Endothelial cell of umbilical vein (primary cell): ENCODE data around the gene ATP2C2. TPM values are rescaled to one million over a fixed set of nuclear protein-coding genes. Genes with fewer than 3 reads are reported as not detected.
"Not testable (repeated sequence)": the region's sequence is repeated elsewhere in the genome, so short reads cannot be mapped to it uniquely, and the experiment has no call there.

Source experiments
- BruUV-seq: library from RNA; stranded (reverse); fragments of 400-500 nt; replicated peaks from 2 replicates; lab custom pipeline; 2021; lab: Mats Ljungman, UMichigan
- CTCF ChIA-PET: fragments of 300-600, 350-600 bp; sonication (Branson Sonifier 250); formaldehyde crosslinking; loops from one replicate; lab custom pipeline; 2021; ENCODE audit warnings: antibody characterized with exemption, inconsistent platforms; lab: Charles Lee
- POLR2A ChIA-PET: fragments of 300-600, 350-600 bp; sonication (Branson Sonifier 250); formaldehyde crosslinking; loops from one replicate; lab custom pipeline; 2021; ENCODE audit warnings: antibody characterized with exemption, inconsistent platforms; lab: Charles Lee
- DNase-seq: peaks from one replicate; pipeline ENCODE4 v3.0.0-alpha.2; 2011; ENCODE audit warnings: low read depth, low spot score
- FAIRE-seq: peaks from 2 replicates; lab custom pipeline; 2011; peaks lifted over from hg19 to GRCh38; lab: Jason Lieb, UNC
- H2AFZ ChIP-seq: 2 replicates; pipeline ENCODE4 v1.6.0; 2012; ENCODE audit warnings: low read depth, low read length, control low read depth, inconsistent platforms
- H3K27ac ChIP-seq: 2 replicates; pipeline ENCODE4 v1.5.1; 2011; ENCODE audit warnings: low read depth, mild to moderate bottlenecking, control low read depth, low read length, moderate library complexity; ENCODE audit not compliant: insufficient read depth
- H3K27me3 ChIP-seq, 2 experiments: 2 replicates each; pipeline versions ENCODE4 v1.6.0 to v1.6.1; 2011; ENCODE audit warnings: low read length in 2 of 2, mixed read lengths in 1 of 2; ENCODE audit not compliant: control insufficient read depth in 2 of 2, insufficient read depth in 2 of 2
- H3K36me3 ChIP-seq, 2 experiments: 2 replicates in 1 of 2; 3 replicates in 1 of 2; pipeline ENCODE4 v1.5.1; 2011; ENCODE audit warnings: low read length in 2 of 2, mild to moderate bottlenecking in 1 of 2, moderate library complexity in 1 of 2; ENCODE audit not compliant: control insufficient read depth in 2 of 2, insufficient read depth in 2 of 2; ENCODE audit errors: extremely low read depth in 1 of 2
- H3K4me1 ChIP-seq: 3 replicates; pipeline ENCODE4 v1.5.1; 2011; ENCODE audit warnings: mild to moderate bottlenecking, low read length; ENCODE audit not compliant: control insufficient read depth, insufficient read depth; ENCODE audit errors: extremely low read depth
- H3K4me2 ChIP-seq: 2 replicates; pipeline ENCODE4 v1.6.1; 2011; ENCODE audit warnings: low read length, control low read depth, mixed read lengths; ENCODE audit not compliant: insufficient read depth
- H3K4me3 ChIP-seq, 3 experiments: fragments of 200-600 bp in 1 of 3; sonication (generic), shearing (Covaris generic) in 1 of 3; replicated peaks in 1 of 3; 2 replicates each; pipeline ENCODE4 v1.5.1; 2011 to 2016; ENCODE audit warnings: control low read depth in 3 of 3, low read length in 3 of 3, mild to moderate bottlenecking in 2 of 3, inconsistent platforms in 1 of 3, low read depth in 1 of 3, moderate library complexity in 1 of 3; ENCODE audit not compliant: insufficient read depth in 1 of 3
- H3K79me2 ChIP-seq: 2 replicates; pipeline ENCODE4 v1.6.0; 2012; ENCODE audit warnings: low read length, inconsistent platforms; ENCODE audit not compliant: control insufficient read depth, insufficient read depth
- H3K9ac ChIP-seq: replicated peaks from 2 replicates; pipeline ENCODE3; 2011; ENCODE audit warnings: low read length, control low read depth; ENCODE audit not compliant: insufficient read depth; ENCODE audit errors: extremely low read depth
- H3K9me1 ChIP-seq: replicated peaks from 3 replicates; pipeline ENCODE4 v1.6.0; 2011; ENCODE audit warnings: mild to moderate bottlenecking, low read length; ENCODE audit not compliant: control insufficient read depth, insufficient read depth; ENCODE audit errors: extremely low read depth
- H3K9me3 ChIP-seq: replicated peaks from 2 replicates; pipeline ENCODE4 v1.5.1; 2012; ENCODE audit warnings: low read length, inconsistent platforms; ENCODE audit not compliant: control insufficient read depth, insufficient read depth
- H4K20me1 ChIP-seq: replicated peaks from 2 replicates; pipeline ENCODE3; 2011; ENCODE audit warnings: mild to moderate bottlenecking, low read length; ENCODE audit not compliant: control insufficient read depth, insufficient read depth; ENCODE audit errors: extremely low read depth
- CTCF ChIP-seq, 2 donors: IDR thresholded peaks; 1 replicate in 1 of 2; 2 replicates in 1 of 2; pipeline ENCODE4 v1.5.1; 2011; ENCODE audit warnings: low read length in 2 of 2, mild to moderate bottlenecking in 2 of 2, moderate library complexity in 2 of 2, control low read depth in 1 of 2, inconsistent platforms in 1 of 2, low read depth in 1 of 2; ENCODE audit not compliant: insufficient read depth in 1 of 2; ENCODE audit errors: extremely low read depth in 1 of 2
- EZH2 ChIP-seq: IDR thresholded peaks from 2 replicates; pipeline ENCODE4 v1.6.1; 2012; ENCODE audit warnings: borderline replicate concordance, low read depth, mild to moderate bottlenecking, moderate library complexity, low read length, inconsistent platforms; ENCODE audit not compliant: severe bottlenecking
- FOS ChIP-seq: IDR thresholded peaks from 2 replicates; pipeline ENCODE4 v1.6.1; 2011; ENCODE audit warnings: mild to moderate bottlenecking, low read length, moderate library complexity, borderline replicate concordance; ENCODE audit not compliant: insufficient read depth
- GATA2 ChIP-seq: IDR thresholded peaks from 2 replicates; pipeline ENCODE4 v1.7.0; 2011; ENCODE audit warnings: low read depth, mild to moderate bottlenecking, moderate library complexity, mixed read lengths, low read length; ENCODE audit not compliant: insufficient read length, insufficient read depth
- JUN ChIP-seq: IDR thresholded peaks from 2 replicates; pipeline ENCODE4 v1.6.1; 2011; ENCODE audit warnings: borderline replicate concordance, low read depth; ENCODE audit not compliant: insufficient read length, insufficient read depth
- MAX ChIP-seq: IDR thresholded peaks from 2 replicates; pipeline ENCODE4 v1.6.1; 2011; ENCODE audit not compliant: insufficient read depth, insufficient read length
- MYC ChIP-seq: IDR thresholded peaks from one replicate; pipeline ENCODE4 v1.6.1; 2011; ENCODE audit warnings: mild to moderate bottlenecking, low read depth, low read length
- POLR2A ChIP-seq: IDR thresholded peaks from 2 replicates; pipeline ENCODE4 v1.6.1; 2012; ENCODE audit warnings: low read depth, mild to moderate bottlenecking, control low read depth, low read length
- POLR2AphosphoS5 ChIP-seq: IDR thresholded peaks from 2 replicates; pipeline ENCODE4 v1.6.1; 2012; ENCODE audit warnings: low read depth, mild to moderate bottlenecking, control low read depth, low read length, moderate library complexity; ENCODE audit not compliant: insufficient read depth
- dilution Hi-C: fragments of 300-500 bp; cut with MboI; formaldehyde crosslinking; loops from one replicate; pipeline ENCODE4 v1.15.0; 2019; ENCODE audit warnings: low sequenced_read_pairs; ENCODE audit not compliant: extremely low pct_ligation_motif_present
- intact Hi-C: fragments of 100-400 bp; cut with micrococcal nuclease; formaldehyde crosslinking; loops from one replicate; pipeline ENCODE4 v1.10.0; 2022
- polyA plus RNA-seq, 4 experiments: library from polyadenylated mRNA; depleted of rRNA in 3 of 4; stranded (reverse) in 3 of 4; unstranded in 1 of 4; fragments of >200 nt; gene quantifications; 2 replicates each; pipeline versions ENCODE4 v1.2.1 to v1.2.3, GENCODE V29; 2011 to 2012; ENCODE audit warnings: missing spikeins in 1 of 4
- total RNA-seq: library from RNA; stranded (reverse); gene quantifications from 2 replicates; pipeline ENCODE4 v1.2.3, GENCODE V29; 2021

ATP2C2 gene
- total and polyA plus RNA-seq, 2 donors (not counting 3 experiments of a cell fraction or from before 2014, with no cell fraction given), result not detected

GRCh38 chr16:84419730-84420129 is 51.4 kb downstream of the ATP2C2 start:
- Histone ChIP-seq H3K27ac (no peak overlapping the region), H3K9me3 (no peaks in the 10 kb centered on the region), H3K36me3 (no peaks in the 10 kb centered on the region), H3K4me2 (no peak overlapping the region), H3K79me2 (no peaks in the 10 kb centered on the region), H3K4me1 (no peaks in the 10 kb centered on the region), H3K4me3 (no peak overlapping the region), H4K20me1 (no peaks in the 10 kb centered on the region), H3K9ac (no peak overlapping the region), H3K9me1 (no peaks in the 10 kb centered on the region), H2AFZ (no peak overlapping the region), H3K27me3 (peaks cover 0 to 3% of the 10 kb centered on the region in 2 experiments)
- FAIRE-seq (no peak), DNase-seq (no peak)
- no TSS peak for BruUV-seq
- ChIA-PET POLR2A (no interaction called here), CTCF (no interaction called here)
- intact Hi-C loops (no loop called here), dilution Hi-C loops (loop anchor here (25.0 kb wide), 1 partner anchor 182 kb away; the partner anchor contains the start of gene KCNG4)
- TF ChIP-seq FOS (no peak), POLR2A (no peak), POLR2AphosphoS5 (no peak), JUN (no peak), EZH2 (no peak), MAX (no peak), CTCF (IDR thresholded peaks at IDR 0.05; ENCODE audit: extremely low read depth in 1 of 2, insufficient read depth in 1 of 2, low read depth in 1 of 2, low read length in 2 of 2) (no peak), MYC (no peak), GATA2 (no peak)

GRCh38 chr16:84420556-84420955 is 52.2 kb downstream of the ATP2C2 start:
- H3K27me3 ChIP-seq, H3K9me3 ChIP-seq, POLR2A ChIA-PET, H3K27ac ChIP-seq, DNase-seq, H3K9me1 ChIP-seq, H4K20me1 ChIP-seq, intact Hi-C loops, H3K9ac ChIP-seq, H2AFZ ChIP-seq, H3K79me2 ChIP-seq, H3K36me3 ChIP-seq, FAIRE-seq, H3K4me2 ChIP-seq, BruUV-seq, H3K4me1 ChIP-seq, H3K4me3 ChIP-seq: not testable (repeated sequence)
- dilution Hi-C loops, result loop anchor here (25.0 kb wide), 1 partner anchor 183 kb away; the partner anchor contains the start of gene KCNG4
- CTCF ChIA-PET, result interaction anchor here (1.1 kb wide), 1 partner anchor 149 kb away, joined by 3 read pairs; no protein-coding TSS in a partner anchor
